ENCODE data around the gene ELANE.

ELANE gene
- 0 reads per million in 2 donors for total RNA-seq

GRCh38 chr19:852136-853013, at the start of gene ELANE:
ELANE (plus strand) TSS chr19:852303; CDS start chr19:852329, 26 bp downstream.
- DNase-seq = no peak

GRCh38 chr19:802498-803098, 49.5 kb upstream of the ELANE start:
- DNase-seq = no peak

GRCh38 chr19:803099-803561, 49.0 kb upstream of the ELANE start:
- no peak for DNase-seq

GRCh38 chr19:803686-804418, 48.3 kb upstream of the ELANE start:
- no peak for DNase-seq

- DNase-seq = no peak
Observed at GRCh38 chr19:804419-805165, 47.5 kb upstream of the ELANE start.

- no peak for DNase-seq
Observed at GRCh38 chr19:805166-805551, 46.9 kb upstream of the ELANE start.

- no peak for DNase-seq
Observed at GRCh38 chr19:805600-806550, 46.2 kb upstream of the ELANE start.

- no peak for DNase-seq
Observed at GRCh38 chr19:806815-807421, 45.2 kb upstream of the ELANE start.

GRCh38 chr19:807627-808422, 44.3 kb upstream of the ELANE start:
- no peak for DNase-seq

GRCh38 chr19:808423-808775, 43.7 kb upstream of the ELANE start:
- no peak for DNase-seq

GRCh38 chr19:810077-810855, 41.8 kb upstream of the ELANE start:
- no peak for DNase-seq

GRCh38 chr19:810883-811489, 41.1 kb upstream of the ELANE start:
- DNase-seq = no peak

GRCh38 chr19:811506-812048, 40.5 kb upstream of the ELANE start:
- no peak for DNase-seq

- no peak for DNase-seq
Observed at GRCh38 chr19:812049-812746, 39.9 kb upstream of the ELANE start.

- DNase-seq = no peak
Observed at GRCh38 chr19:812747-813218, 39.3 kb upstream of the ELANE start.

- no peak for DNase-seq
Observed at GRCh38 chr19:813219-814151, 38.6 kb upstream of the ELANE start.
